ENCODE measurements around the gene CRYGN. TPM values are rescaled to one million over a fixed set of nuclear protein-coding genes. Genes with fewer than 3 reads are reported as not detected.

The CRYGN gene
- polyA plus RNA-seq, 1 of the 3 experiments (the other 2 are of a cell fraction): not detected

GRCh38 chr7:151408498-151408838 is 31.5 kb downstream of the CRYGN start:
- H4K20me1 ChIP-seq (ENCODE audit: insufficient read depth): no peaks in the 10 kb centered on the region
- TF ChIP-seq ZBTB33 (IDR thresholded peaks at IDR 0.05; ENCODE audit: borderline replicate concordance, low read depth) (no peak), SMC3 (IDR thresholded peaks at IDR 0.05; ENCODE audit: low read depth, low read length) (0 out of 2 replicates have a peak, but pooled peaks have one; percentile 5)
- H3K9me2 ChIP-seq: no peaks in the 10 kb centered on the region
- no peaks in the 10 kb centered on the region for H3K9me3 ChIP-seq
- DNase-seq: no peak
- no peak overlapping the region for H2AFZ ChIP-seq (ENCODE audit: low read depth)
- no peak overlapping the region for H3K4me2 ChIP-seq
- H3F3A ChIP-seq (replicated peaks; ENCODE audit: insufficient read depth): no peaks in the 10 kb centered on the region
- ChIA-PET POLR2A (interaction anchor here (1.2 kb wide), 1 partner anchor 9 kb away, joined by 4 read pairs; no protein-coding TSS in a partner anchor), CTCF (interaction anchor here (4.1 kb wide), 1 partner anchor 41 kb away, joined by 28 read pairs; no protein-coding TSS in a partner anchor)
- H3K79me2 ChIP-seq (ENCODE audit: insufficient read depth): no peaks in the 10 kb centered on the region
- no peaks in the 10 kb centered on the region for H3K36me3 ChIP-seq (replicated peaks in 1 of 2; ENCODE audit: control insufficient read depth in 1 of 2, insufficient read depth in 2 of 2, low read length in 1 of 2)
- peaks cover 53% of the 10 kb centered on the region for H3K27me3 ChIP-seq (ENCODE audit: insufficient read depth)
- H3K4me1 ChIP-seq (ENCODE audit: control insufficient read depth in 1 of 2, insufficient read depth in 2 of 2, low read depth in 1 of 2, low read length in 1 of 2): peaks cover 0 to 21% of the 10 kb centered on the region in 2 experiments; a peak in 2 of 4 replicates
- H3K4me3 ChIP-seq (ENCODE audit: low read depth in 2 of 2, low read length in 1 of 2): peak overlapping the region in 1 of 2 experiments; percentile 59; a peak in 2 of 4 replicates
- 80% methylated on average over 7 of the region's 7 CpGs for WGBS (ENCODE audit: low lambda C conversion rate)
- no peak overlapping the region for H3K27ac ChIP-seq (ENCODE audit: low read depth in 2 of 2, low read length in 1 of 2)
- H3K9ac ChIP-seq: no peak overlapping the region

- H3K27me3 ChIP-seq (ENCODE audit: insufficient read depth): peaks cover 39% of the 10 kb centered on the region
- H3K27ac ChIP-seq (ENCODE audit: low read depth in 2 of 2, low read length in 1 of 2): no peak overlapping the region
- H3K9ac ChIP-seq: no peak overlapping the region
- WGBS (ENCODE audit: low lambda C conversion rate): 77% methylated on average over 7 of the region's 9 CpGs
- H3K79me2 ChIP-seq (ENCODE audit: insufficient read depth): no peaks in the 10 kb centered on the region
- TF ChIP-seq MXI1 (IDR thresholded peaks at IDR 0.05; ENCODE audit: low read depth, low read length): no peak
- no peak for TF ChIP-seq JUND (IDR thresholded peaks at IDR 0.05)
- no peak for TF ChIP-seq RCOR1 (IDR thresholded peaks at IDR 0.05; ENCODE audit: low read length)
- no peak for TF ChIP-seq REST (IDR thresholded peaks at IDR 0.05; ENCODE audit: low read depth, low read length)
- TF ChIP-seq SIN3A (IDR thresholded peaks at IDR 0.05; ENCODE audit: borderline replicate concordance, low read depth, low read length): no peak
- TF ChIP-seq FOSL2 (IDR thresholded peaks at IDR 0.05; ENCODE audit: borderline replicate concordance, low read depth): no peak
- no peak for TF ChIP-seq YY1 (IDR thresholded peaks at IDR 0.05; ENCODE audit: low read depth)
- TF ChIP-seq TCF12 (IDR thresholded peaks at IDR 0.05): no peak
- TF ChIP-seq IRF3 (IDR thresholded peaks at IDR 0.05; ENCODE audit: low read depth, low read length): no peak
- H3K36me3 ChIP-seq (replicated peaks in 1 of 2; ENCODE audit: control insufficient read depth in 1 of 2, insufficient read depth in 2 of 2, low read length in 1 of 2): no peaks in the 10 kb centered on the region
- POLR2A ChIA-PET: no interaction called here
- H3K4me1 ChIP-seq (ENCODE audit: control insufficient read depth in 1 of 2, insufficient read depth in 2 of 2, low read depth in 1 of 2, low read length in 1 of 2): peaks cover 0 to 21% of the 10 kb centered on the region in 2 experiments; a peak in 2 of 4 replicates
- DNase-seq: no peak
- H3K4me2 ChIP-seq: no peak overlapping the region
- H2AFZ ChIP-seq (ENCODE audit: low read depth): no peak overlapping the region
- no peaks in the 10 kb centered on the region for H3K9me3 ChIP-seq
- CTCF ChIA-PET: no interaction called here
- no peaks in the 10 kb centered on the region for H3F3A ChIP-seq (replicated peaks; ENCODE audit: insufficient read depth)
- no peaks in the 10 kb centered on the region for H3K9me2 ChIP-seq
- H3K4me3 ChIP-seq (ENCODE audit: low read depth in 2 of 2, low read length in 1 of 2): no peak overlapping the region
- H4K20me1 ChIP-seq (ENCODE audit: insufficient read depth): no peaks in the 10 kb centered on the region
Measured at GRCh38 chr7:151406886-151407583, 32.9 kb downstream of the CRYGN start.

All from SK-N-SH (cell line).